ENCODE data around the gene SRP68.
"Not testable (repeated sequence)": the region's sequence is repeated elsewhere in the genome, so short reads cannot be mapped to it uniquely, and the experiment has no call there.

The SRP68 gene

GRCh38 chr17:76076765-76077583 is 4.7 kb upstream of the SRP68 start:
- peak in 1 of 2 donors; percentile 49 for DNase-seq

GRCh38 chr17:76076146-76076764 is 3.9 kb upstream of the SRP68 start:
- no peak for DNase-seq

GRCh38 chr17:76075364-76076145 is 3.2 kb upstream of the SRP68 start:
- peak in 1 of 2 donors; percentile 47 for DNase-seq

GRCh38 chr17:76074390-76075363 is 2.4 kb upstream of the SRP68 start, which contains the start of gene GALR2:
Gene GALR2, plus strand, starts transcription at chr17:76074781. Its CDS starts 103 bp downstream, at chr17:76074884.
- DNase-seq = no peak

GRCh38 chr17:76071531-76072147 is 678 bp downstream of the SRP68 start:
- DNase-seq = peak in 1 of 2 donors; percentile 56

- no peak for DNase-seq
Observed at GRCh38 chr17:76065775-76066174, 6.5 kb downstream of the SRP68 start.

- peak; percentile 65 for DNase-seq
Observed at GRCh38 chr17:76063875-76064546, 8.3 kb downstream of the SRP68 start.

GRCh38 chr17:76058264-76058663 is 14.1 kb downstream of the SRP68 start:
- not testable (repeated sequence) for DNase-seq

GRCh38 chr17:76056882-76057281 is 15.4 kb downstream of the SRP68 start:
- DNase-seq = no peak

GRCh38 chr17:76054112-76054476 is 18.2 kb downstream of the SRP68 start:
- no peak for DNase-seq

GRCh38 chr17:76053246-76054111 is 18.8 kb downstream of the SRP68 start:
- peak in 1 of 2 donors; percentile 48 for DNase-seq

GRCh38 chr17:76051561-76051960 is 20.8 kb downstream of the SRP68 start:
- no peak for DNase-seq

- DNase-seq = no peak
Observed at GRCh38 chr17:76050538-76051467, 21.5 kb downstream of the SRP68 start.

- no peak for DNase-seq
Observed at GRCh38 chr17:76049836-76050537, 22.3 kb downstream of the SRP68 start.

GRCh38 chr17:76049239-76049638 is 23.1 kb downstream of the SRP68 start:
- no peak for DNase-seq

- DNase-seq = no peak
Observed at GRCh38 chr17:76048711-76049110, 23.6 kb downstream of the SRP68 start.

GRCh38 chr17:76048025-76048605 is 24.2 kb downstream of the SRP68 start:
- no peak for DNase-seq

GRCh38 chr17:76046064-76046463 is 26.3 kb downstream of the SRP68 start:
- no peak for DNase-seq

Measured in stimulated activated CD4-positive, alpha-beta T cell treated with anti-CD3 and anti-CD28 coated beads, Interleukin-2, amount 100 ng/mL, for 24 hours (primary cell).